Tibial artery (tissue), 4 donors: ENCODE measurements around the gene SLC17A3.

Source experiments
- DNase-seq, 2 donors: peaks; one replicate each; pipeline ENCODE4 v3.0.0-alpha.2; 2019
- H3K27ac ChIP-seq, 2 donors: fragments of 200-600 bp; sonication (generic) in 1 of 2; 1 replicate in 1 of 2; 2 replicates in 1 of 2; pipeline ENCODE4 v1.5.1; 2018 to 2019; ENCODE audit warnings: mild to moderate bottlenecking in 1 of 2
- H3K27me3 ChIP-seq, 2 donors: fragments of 200-600 bp; sonication (generic) in 1 of 2; one replicate each; pipeline versions ENCODE4 v1.5.1 to v1.6.0; 2016 to 2019
- H3K36me3 ChIP-seq, 3 donors: fragments of 200-600 bp; sonication (generic) in 2 of 3; one replicate each; pipeline ENCODE4 v1.5.1; 2016 to 2019; ENCODE audit warnings: mild to moderate bottlenecking in 2 of 3
- H3K4me1 ChIP-seq, 4 donors: fragments of 200-600 bp; sonication (generic) in 2 of 4; 1 replicate in 3 of 4; 2 replicates in 1 of 4; pipeline ENCODE4 v1.5.1; 2016 to 2019
- H3K4me3 ChIP-seq, 2 donors: fragments of 200-600 bp; sonication (generic) in 1 of 2; 1 replicate in 1 of 2; 2 replicates in 1 of 2; pipeline ENCODE4 v1.5.1; 2018 to 2019; ENCODE audit warnings: mild to moderate bottlenecking in 2 of 2
- H3K9me3 ChIP-seq, 3 donors: fragments of 200-600 bp; sonication (generic) in 1 of 3; one replicate each; pipeline ENCODE4 v1.5.1; 2016 to 2019
- intact Hi-C: fragments of 100-400 bp; cut with DNase I; formaldehyde crosslinking; loops from one replicate; pipeline ENCODE4 v1.15.0; 2023; ENCODE audit warnings: low total_unique reads
- TF ChIP-seq, protein P1 (sequence below), 2 experiments: fragments of 200-600 bp in 1 of 2; fragments of 450-650 bp in 1 of 2; IDR thresholded peaks; one replicate each; pipeline ENCODE4 v1.5.1; 2017 to 2019; ENCODE audit warnings: antibody characterized with exemption in 2 of 2, mild to moderate bottlenecking in 1 of 2, moderate library complexity in 1 of 2

Gene SLC17A3

DNA sequence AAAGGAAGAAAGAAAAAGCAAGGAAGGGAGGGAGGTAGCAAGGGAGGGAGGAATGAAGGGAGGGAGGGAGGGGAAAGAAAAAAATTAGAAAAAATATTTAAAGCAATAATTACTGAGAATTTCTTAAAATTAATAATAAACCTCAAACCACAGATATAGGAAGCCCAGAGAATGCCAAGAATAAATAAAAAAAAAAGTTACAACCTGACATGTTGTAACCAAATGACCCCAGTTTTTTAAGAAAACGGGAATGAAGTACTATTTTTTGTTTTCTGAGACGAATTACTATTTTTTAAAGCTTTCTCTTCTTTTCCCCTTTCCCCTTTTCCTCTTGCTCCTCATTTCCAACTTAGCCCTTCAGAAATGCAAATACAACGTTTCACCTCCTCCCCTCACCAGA is 58.8 kb downstream of the SLC17A3 start:
- Histone ChIP-seq H3K27ac (no peak overlapping the region), H3K27me3 (no peaks in the 10 kb centered on the region), H3K4me1 (no peaks in the 10 kb centered on the region), H3K9me3 (no peaks in the 10 kb centered on the region), H3K36me3 (no peaks in the 10 kb centered on the region), H3K4me3 (no peak overlapping the region)
- TF ChIP-seq, protein P1, sequence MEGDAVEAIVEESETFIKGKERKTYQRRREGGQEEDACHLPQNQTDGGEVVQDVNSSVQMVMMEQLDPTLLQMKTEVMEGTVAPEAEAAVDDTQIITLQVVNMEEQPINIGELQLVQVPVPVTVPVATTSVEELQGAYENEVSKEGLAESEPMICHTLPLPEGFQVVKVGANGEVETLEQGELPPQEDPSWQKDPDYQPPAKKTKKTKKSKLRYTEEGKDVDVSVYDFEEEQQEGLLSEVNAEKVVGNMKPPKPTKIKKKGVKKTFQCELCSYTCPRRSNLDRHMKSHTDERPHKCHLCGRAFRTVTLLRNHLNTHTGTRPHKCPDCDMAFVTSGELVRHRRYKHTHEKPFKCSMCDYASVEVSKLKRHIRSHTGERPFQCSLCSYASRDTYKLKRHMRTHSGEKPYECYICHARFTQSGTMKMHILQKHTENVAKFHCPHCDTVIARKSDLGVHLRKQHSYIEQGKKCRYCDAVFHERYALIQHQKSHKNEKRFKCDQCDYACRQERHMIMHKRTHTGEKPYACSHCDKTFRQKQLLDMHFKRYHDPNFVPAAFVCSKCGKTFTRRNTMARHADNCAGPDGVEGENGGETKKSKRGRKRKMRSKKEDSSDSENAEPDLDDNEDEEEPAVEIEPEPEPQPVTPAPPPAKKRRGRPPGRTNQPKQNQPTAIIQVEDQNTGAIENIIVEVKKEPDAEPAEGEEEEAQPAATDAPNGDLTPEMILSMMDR (IDR thresholded peaks at IDR 0.05) = no peak
- intact Hi-C loops = no loop called here
- no peak for DNase-seq

DNA sequence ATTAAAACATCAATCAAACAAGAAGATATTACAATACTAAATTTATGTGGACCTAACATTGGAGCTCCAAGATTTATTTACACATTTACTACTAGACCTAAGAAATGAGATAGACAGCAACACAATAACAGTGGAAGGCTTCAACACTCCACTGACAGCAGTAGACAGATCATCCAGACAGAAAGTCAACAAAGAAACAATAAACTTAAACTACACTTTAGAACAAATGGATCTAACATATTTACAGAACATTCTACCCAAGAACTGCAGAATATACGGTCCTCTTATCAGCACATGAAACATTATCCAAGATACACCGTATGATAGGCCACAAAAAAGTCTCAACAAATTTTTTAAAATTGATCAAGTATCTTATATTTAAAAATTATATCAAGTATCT is 69.2 kb downstream of the SLC17A3 start:
- no peak for DNase-seq
- TF ChIP-seq, protein P1 (IDR thresholded peaks at IDR 0.05) = no peak
- Histone ChIP-seq H3K27ac (no peak overlapping the region), H3K9me3 (no peaks in the 10 kb centered on the region), H3K4me1 (no peaks in the 10 kb centered on the region), H3K27me3 (no peaks in the 10 kb centered on the region), H3K4me3 (no peak overlapping the region), H3K36me3 (no peaks in the 10 kb centered on the region)
- intact Hi-C loops = no loop called here

DNA sequence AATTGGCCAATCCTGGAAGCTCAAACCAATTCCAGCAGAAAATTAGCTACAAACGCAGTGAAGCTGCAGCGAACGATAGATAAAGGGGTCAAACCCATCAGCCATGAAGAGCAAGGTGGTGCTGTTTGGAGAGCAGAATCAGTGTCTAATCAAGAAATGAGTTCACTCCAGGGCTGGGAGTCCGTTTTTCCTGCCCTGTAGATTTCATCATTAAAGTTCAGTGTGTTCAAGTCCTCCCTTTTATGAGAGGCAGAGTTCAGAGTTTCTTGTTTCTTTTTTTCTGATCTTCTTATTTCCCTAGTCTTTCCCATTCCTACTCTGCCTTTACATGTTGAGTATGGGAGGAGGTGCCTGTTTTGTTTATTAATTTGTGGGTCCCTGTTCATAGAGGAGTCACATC is 72.6 kb downstream of the SLC17A3 start:
- Histone ChIP-seq H3K27ac (no peak overlapping the region), H3K4me3 (no peak overlapping the region), H3K9me3 (no peaks in the 10 kb centered on the region), H3K36me3 (no peaks in the 10 kb centered on the region), H3K27me3 (no peaks in the 10 kb centered on the region), H3K4me1 (no peaks in the 10 kb centered on the region)
- TF ChIP-seq, protein P1 (IDR thresholded peaks at IDR 0.05) = no peak
- no peak for DNase-seq
- intact Hi-C loops = no loop called here
